DOHH2 (cell line): ENCODE measurements around the gene CPNE5.

Experiments used
- H3F3A ChIP-seq: fragments of 200-600 bp; sonication (generic), shearing (Covaris generic); 2 replicates; pipeline ENCODE4 v1.6.0; 2016; ENCODE audit warnings: antibody characterized with exemption, mild to moderate bottlenecking; ENCODE audit not compliant: control insufficient read depth, insufficient read depth
- H3K27ac ChIP-seq: fragments of 200-600 bp; sonication (generic); 2 replicates; pipeline ENCODE4 v1.5.1; 2014; ENCODE audit warnings: low read depth, mild to moderate bottlenecking, low read length, moderate library complexity
- H3K27me3 ChIP-seq: fragments of 200-600 bp; sonication (generic); 2 replicates; pipeline ENCODE4 v1.6.1; 2014; ENCODE audit warnings: mild to moderate bottlenecking, low read length, mixed read lengths; ENCODE audit not compliant: control insufficient read depth
- H3K36me3 ChIP-seq: fragments of 200-600 bp; sonication (generic); 2 replicates; pipeline ENCODE4 v1.6.1; 2014; ENCODE audit warnings: mild to moderate bottlenecking, low read length, moderate library complexity, mixed read lengths; ENCODE audit not compliant: control insufficient read depth
- H3K4me1 ChIP-seq: fragments of 200-600 bp; sonication (generic); 2 replicates; pipeline ENCODE4 v1.6.1; 2014; ENCODE audit warnings: mild to moderate bottlenecking, low read length, mixed read lengths; ENCODE audit not compliant: control insufficient read depth
- H3K4me2 ChIP-seq: fragments of 200-600 bp; sonication (generic); 2 replicates; pipeline ENCODE4 v1.6.0; 2014; ENCODE audit warnings: mild to moderate bottlenecking, low read length, moderate library complexity
- H3K4me3 ChIP-seq: fragments of 200-600 bp; sonication (generic); 2 replicates; pipeline ENCODE4 v1.5.1; 2014; ENCODE audit warnings: mild to moderate bottlenecking, low read length, mixed read lengths
- H3K79me2 ChIP-seq: fragments of 200-600 bp; sonication (generic); 2 replicates; pipeline ENCODE4 v1.6.1; 2014; ENCODE audit warnings: mild to moderate bottlenecking, low read length, mixed read lengths; ENCODE audit not compliant: control insufficient read depth
- H3K9me2 ChIP-seq: fragments of 200-600 bp; sonication (generic); replicated peaks from 2 replicates; pipeline ENCODE4 v1.6.1; 2014; ENCODE audit warnings: mild to moderate bottlenecking, low read length, mixed read lengths; ENCODE audit not compliant: control insufficient read depth
- H3K9me3 ChIP-seq: fragments of 200-600 bp; sonication (generic); 2 replicates; pipeline ENCODE4 v1.6.1; 2014; ENCODE audit warnings: antibody characterized with exemption, low read length, mixed read lengths; ENCODE audit not compliant: control insufficient read depth, insufficient read depth
- H4K20me1 ChIP-seq: fragments of 200-600 bp; sonication (generic); 2 replicates; pipeline ENCODE4 v1.6.0; 2014; ENCODE audit warnings: low read depth, mild to moderate bottlenecking, antibody characterized with exemption, low read length, moderate library complexity; ENCODE audit not compliant: control insufficient read depth, insufficient read depth
- EZH2phosphoT487 ChIP-seq: fragments of 200-600 bp; sonication (generic); IDR thresholded peaks from 2 replicates; pipeline ENCODE4 v1.6.1; 2017; ENCODE audit warnings: borderline replicate concordance, mild to moderate bottlenecking, antibody characterized with exemption, low read length, moderate library complexity, mixed read lengths
- TF ChIP-seq, protein P1 (sequence below): fragments of 200-600 bp; sonication (generic); IDR thresholded peaks from one replicate; pipeline ENCODE4 v1.5.1; 2014; ENCODE audit warnings: antibody characterized with exemption, mild to moderate bottlenecking, low read depth, low read length; ENCODE audit not compliant: poor library complexity, severe bottlenecking

Gene CPNE5

DNA sequence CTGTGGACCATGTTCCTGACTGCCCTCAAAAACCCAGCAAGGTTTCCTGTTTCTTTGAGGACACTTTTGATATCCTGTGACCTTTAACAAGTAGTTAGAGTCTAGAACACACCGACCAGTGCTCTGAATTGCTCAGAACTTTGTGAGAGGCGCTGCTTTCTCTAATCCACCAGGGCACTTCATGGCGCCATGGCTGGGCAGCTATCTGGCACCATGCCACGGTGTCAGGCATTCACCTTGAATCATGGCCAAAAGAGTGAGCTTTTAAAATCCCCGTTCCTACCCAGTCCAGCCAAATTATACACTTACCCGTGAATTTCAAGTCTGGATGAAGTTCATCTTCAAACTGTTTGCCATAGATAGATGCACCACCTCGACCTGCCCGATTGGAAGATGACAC is 17.0 kb upstream of the CPNE5 start:
- no peaks in the 10 kb centered on the region for H3K27me3 ChIP-seq
- no peak overlapping the region for H3K27ac ChIP-seq
- no peaks in the 10 kb centered on the region for H3K4me1 ChIP-seq
- no peak for TF ChIP-seq EZH2phosphoT487
- TF ChIP-seq, protein P1, sequence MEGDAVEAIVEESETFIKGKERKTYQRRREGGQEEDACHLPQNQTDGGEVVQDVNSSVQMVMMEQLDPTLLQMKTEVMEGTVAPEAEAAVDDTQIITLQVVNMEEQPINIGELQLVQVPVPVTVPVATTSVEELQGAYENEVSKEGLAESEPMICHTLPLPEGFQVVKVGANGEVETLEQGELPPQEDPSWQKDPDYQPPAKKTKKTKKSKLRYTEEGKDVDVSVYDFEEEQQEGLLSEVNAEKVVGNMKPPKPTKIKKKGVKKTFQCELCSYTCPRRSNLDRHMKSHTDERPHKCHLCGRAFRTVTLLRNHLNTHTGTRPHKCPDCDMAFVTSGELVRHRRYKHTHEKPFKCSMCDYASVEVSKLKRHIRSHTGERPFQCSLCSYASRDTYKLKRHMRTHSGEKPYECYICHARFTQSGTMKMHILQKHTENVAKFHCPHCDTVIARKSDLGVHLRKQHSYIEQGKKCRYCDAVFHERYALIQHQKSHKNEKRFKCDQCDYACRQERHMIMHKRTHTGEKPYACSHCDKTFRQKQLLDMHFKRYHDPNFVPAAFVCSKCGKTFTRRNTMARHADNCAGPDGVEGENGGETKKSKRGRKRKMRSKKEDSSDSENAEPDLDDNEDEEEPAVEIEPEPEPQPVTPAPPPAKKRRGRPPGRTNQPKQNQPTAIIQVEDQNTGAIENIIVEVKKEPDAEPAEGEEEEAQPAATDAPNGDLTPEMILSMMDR, result no peak
- H4K20me1 ChIP-seq, result no peaks in the 10 kb centered on the region
- no peak overlapping the region for H3K4me2 ChIP-seq
- no peaks in the 10 kb centered on the region for H3K9me2 ChIP-seq
- peaks cover 80% of the 10 kb centered on the region for H3K36me3 ChIP-seq
- H3K79me2 ChIP-seq, result peaks cover 43% of the 10 kb centered on the region
- no peak overlapping the region for H3K4me3 ChIP-seq
- no peaks in the 10 kb centered on the region; the same call in 1 of the 2 replicates for H3F3A ChIP-seq
- H3K9me3 ChIP-seq, result no peaks in the 10 kb centered on the region

DNA sequence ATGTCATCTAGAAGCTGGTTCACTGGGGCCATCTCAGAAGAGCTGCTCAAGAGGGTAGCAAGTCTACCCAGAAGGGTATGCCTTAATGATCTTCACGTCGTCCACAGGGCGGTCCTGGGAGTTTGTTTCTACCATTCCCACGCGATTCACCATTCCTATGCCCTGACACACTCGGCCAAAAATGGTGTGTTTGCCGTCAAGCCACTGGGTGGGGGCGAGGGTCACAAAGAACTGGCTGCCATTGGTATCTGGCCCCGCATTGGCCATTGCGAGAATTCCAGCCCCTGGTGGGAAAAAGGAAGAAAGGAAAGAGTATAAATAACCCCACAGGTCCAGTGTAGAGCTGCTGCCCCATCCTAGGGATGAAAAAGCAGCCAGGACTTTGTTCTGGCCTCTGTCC is 16.5 kb upstream of the CPNE5 start:
- Histone ChIP-seq H3K79me2 (peaks cover 38% of the 10 kb centered on the region), H3K9me2 (no peaks in the 10 kb centered on the region), H3F3A (no peaks in the 10 kb centered on the region), H3K4me1 (no peaks in the 10 kb centered on the region), H3K36me3 (peaks cover 78% of the 10 kb centered on the region), H3K9me3 (no peaks in the 10 kb centered on the region), H3K4me2 (no peak overlapping the region), H3K27me3 (no peaks in the 10 kb centered on the region), H3K4me3 (no peak overlapping the region), H3K27ac (no peak overlapping the region), H4K20me1 (no peaks in the 10 kb centered on the region)
- TF ChIP-seq, protein P1, result no peak
- TF ChIP-seq EZH2phosphoT487, result no peak

GRCh38 chr6:36853325-36853724 is 14.1 kb upstream of the CPNE5 start:
- H4K20me1 ChIP-seq, result no peaks in the 10 kb centered on the region
- no peaks in the 10 kb centered on the region for H3K9me2 ChIP-seq
- H3K27me3 ChIP-seq, result no peaks in the 10 kb centered on the region
- no peak overlapping the region for H3K27ac ChIP-seq
- H3K79me2 ChIP-seq, result peaks cover 15% of the 10 kb centered on the region
- H3F3A ChIP-seq, result no peaks in the 10 kb centered on the region
- no peak for TF ChIP-seq EZH2phosphoT487
- TF ChIP-seq, protein P1, result no peak
- no peaks in the 10 kb centered on the region for H3K4me1 ChIP-seq
- no peak overlapping the region for H3K4me3 ChIP-seq
- peaks cover 70% of the 10 kb centered on the region for H3K36me3 ChIP-seq
- H3K4me2 ChIP-seq, result no peak overlapping the region
- H3K9me3 ChIP-seq, result no peaks in the 10 kb centered on the region
